ENCODE data around the gene GTSF1L.
A peak's percentile ranks its signal among the peaks of the same experiment; 100 is the strongest.

The GTSF1L gene

DNA sequence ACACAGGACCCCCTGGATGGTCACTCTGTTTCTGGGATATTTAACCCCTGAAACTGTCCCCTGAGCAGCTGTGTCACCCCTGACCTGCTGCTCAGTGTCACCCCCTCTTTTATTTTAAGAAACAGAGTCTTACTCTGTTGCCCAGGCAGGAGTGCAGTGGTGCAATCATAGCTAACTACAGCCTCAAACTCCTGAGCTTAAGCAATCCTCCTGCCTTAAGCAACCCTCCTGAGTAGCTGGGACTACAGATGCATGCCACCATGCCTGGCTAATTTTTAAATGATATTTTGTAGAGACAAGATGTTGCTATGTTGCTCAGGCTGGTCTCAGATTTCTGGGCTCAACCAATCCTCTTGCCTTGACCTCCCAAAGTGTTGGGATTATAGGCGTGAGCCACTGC, 21.5 kb upstream of the GTSF1L start:
- no peak for DNase-seq (ENCODE audit: low read depth, low spot score)
- no peak overlapping the region for H3K27ac ChIP-seq

DNA sequence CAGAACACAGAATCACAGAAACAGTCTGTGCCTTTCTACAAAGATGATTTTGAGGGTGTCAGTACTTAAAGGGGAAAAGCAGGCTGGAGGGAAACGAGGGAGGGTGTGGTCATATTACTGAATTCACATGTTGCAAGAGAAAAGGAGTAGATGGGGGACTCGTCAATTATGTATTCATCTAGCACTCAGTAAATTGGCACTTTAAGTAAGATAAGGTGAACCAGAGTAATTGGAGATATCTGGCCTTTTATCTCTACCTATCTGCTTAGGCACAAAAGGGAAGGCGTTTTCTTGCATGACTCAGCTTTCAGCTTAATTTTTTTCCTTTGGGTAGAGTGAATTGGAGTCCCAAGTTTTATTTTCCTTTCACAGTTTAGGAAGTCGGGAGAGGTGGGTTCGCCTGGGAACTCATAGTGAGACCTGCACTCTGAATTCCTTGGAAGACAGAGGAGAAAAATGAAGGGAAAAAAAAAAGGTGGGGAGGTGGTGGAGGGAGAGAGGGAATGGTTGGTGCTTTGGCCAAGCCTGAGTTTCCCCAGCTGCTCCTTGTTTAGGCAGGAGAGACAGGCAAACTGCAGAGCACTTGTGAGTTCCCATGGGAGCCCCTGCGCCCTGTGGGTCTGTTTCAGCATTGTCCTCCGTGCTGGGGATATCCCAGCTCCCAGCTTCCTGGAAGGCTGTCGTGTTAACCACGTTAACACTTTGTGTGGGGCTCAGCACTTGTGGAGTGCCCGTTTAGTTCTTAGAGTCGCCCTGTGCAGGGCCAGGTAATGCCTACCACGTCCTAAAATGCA, 19.7 kb upstream of the GTSF1L start:
- no peak for DNase-seq (ENCODE audit: low read depth, low spot score)
- H3K27ac ChIP-seq: no peak overlapping the region

DNA sequence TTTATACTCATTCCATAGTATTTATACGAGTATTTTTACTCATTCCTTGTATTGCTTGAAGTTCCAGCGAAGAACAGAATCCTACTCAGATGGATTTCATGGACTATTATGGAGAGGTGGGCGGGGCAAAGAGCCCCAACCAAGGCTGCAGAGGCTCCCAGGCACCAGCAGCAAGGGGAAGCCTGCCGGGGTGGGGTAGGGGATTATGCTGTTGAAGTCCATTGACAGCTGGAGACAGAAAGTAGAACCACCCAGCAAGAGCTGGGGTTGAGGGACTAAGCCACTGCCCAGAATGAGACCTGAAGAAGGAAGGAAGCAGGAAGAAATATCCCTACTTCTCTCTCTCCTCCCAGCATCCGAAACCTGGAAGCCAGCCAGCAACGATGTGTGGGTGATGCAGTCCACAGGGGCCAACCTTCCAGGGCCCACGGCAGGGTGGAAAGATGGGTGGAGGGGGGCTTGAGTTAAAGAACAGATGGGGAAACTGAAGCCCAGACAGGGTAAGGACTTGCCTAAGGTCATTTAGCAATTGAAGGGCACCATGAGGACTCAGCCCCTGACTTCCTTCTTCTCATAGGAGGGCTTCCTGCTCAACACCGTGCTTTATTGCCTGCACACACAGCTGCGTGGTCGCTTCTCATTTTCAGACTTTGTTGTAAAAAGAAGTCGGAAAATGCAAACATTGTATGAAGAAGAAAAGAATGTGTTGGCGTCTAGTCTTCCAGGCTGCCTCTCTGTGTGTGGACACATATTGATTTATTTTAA, 18.3 kb upstream of the GTSF1L start:
- no peak for DNase-seq (ENCODE audit: low read depth, low spot score)
- no peak overlapping the region for H3K27ac ChIP-seq

DNA sequence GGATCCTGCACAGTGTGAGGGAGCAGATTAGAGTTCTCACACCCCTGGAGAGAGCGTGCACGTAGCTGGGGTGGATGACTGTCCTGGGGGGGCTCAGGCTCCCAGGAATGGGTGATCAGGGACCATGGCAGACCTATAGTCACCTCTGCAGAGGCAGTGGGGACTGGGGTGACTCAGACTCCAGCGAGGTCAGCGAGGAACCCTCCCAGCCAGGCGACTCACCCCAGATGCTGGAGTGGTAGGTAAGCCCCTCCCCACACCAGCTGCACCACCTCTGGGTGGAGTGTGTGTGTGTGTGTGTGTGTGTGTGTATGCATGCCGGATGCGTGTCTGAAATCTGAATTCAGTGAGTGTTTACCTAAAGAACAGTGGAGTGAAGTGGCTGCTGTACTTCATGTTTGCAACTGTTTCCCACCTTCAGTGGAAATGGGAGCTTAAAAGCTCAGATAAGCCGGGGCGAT, 17.4 kb upstream of the GTSF1L start:
- H3K27ac ChIP-seq: no peak overlapping the region
- no peak for DNase-seq (ENCODE audit: low read depth, low spot score)

DNA sequence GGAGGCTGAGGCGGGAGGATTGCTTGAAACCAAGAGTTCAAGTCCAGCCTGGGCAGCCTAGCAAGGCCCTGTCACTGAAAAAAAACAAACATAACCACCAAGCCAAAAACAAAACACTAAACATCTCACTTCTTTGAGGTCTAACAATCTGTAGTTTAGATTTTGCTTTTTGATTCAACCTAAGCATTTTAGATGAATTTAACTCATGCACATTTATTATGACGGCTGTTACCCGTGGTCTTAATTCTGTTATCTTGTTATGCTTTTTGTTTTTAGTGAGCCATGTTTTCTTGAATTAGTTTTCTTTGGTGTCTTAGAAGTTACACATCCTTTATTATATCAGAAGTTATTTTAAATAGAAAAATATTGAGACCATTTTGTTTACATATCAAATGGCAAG, 13.8 kb upstream of the GTSF1L start:
- H3K27ac ChIP-seq: no peak overlapping the region
- DNase-seq (ENCODE audit: low read depth, low spot score): no peak

DNA sequence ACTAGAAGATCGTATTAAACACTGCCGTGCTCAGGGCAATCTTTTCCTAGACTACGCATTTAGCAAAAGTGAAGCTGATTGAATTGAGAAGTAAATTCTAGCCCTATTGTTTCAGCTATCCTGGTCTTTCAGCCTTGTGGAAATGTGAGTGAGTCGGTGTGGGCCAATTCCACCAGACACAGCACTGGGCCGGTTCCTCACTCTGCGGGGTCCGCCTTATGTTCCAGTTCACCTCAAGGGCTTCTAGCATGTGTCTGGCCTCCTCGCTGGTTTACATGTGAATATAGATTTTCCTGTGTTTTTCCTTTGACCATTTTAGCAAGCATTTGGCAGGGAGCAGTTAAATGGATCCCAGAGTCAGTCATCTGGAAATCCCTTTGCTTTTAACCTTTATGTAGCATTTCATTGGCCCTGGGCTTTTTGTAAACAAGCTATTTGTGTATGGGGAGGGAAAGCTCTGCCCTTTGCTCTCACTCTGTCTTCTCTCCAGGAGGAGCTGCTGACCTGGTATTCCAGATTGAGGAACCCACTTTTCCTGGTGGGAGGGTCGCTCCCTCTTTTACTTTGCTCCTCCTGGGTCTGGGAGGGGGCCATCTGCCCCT, 12.4 kb upstream of the GTSF1L start:
- no peak for DNase-seq (ENCODE audit: low read depth, low spot score)
- H3K27ac ChIP-seq: no peak overlapping the region

DNA sequence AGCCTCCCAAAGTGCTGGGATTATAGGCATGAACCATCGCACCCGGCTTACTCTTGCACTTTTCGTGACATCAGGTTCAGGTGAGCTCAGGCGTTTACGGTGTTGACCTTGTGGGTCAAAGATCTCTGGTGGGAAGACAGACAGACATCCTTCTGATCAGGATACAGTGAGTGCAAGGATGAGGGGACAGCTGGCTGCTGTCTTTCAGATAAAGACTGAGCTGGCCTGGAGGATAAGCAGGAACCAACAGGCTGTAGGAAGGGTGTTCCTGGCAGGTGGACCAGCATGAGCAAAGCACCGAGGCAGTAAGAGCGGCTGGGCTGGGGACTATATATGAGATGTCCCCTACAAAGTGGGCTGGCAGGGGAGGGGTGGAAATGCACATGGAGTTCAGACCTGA, 11.1 kb upstream of the GTSF1L start:
- H3K27ac ChIP-seq: no peak overlapping the region
- no peak for DNase-seq (ENCODE audit: low read depth, low spot score)

DNA sequence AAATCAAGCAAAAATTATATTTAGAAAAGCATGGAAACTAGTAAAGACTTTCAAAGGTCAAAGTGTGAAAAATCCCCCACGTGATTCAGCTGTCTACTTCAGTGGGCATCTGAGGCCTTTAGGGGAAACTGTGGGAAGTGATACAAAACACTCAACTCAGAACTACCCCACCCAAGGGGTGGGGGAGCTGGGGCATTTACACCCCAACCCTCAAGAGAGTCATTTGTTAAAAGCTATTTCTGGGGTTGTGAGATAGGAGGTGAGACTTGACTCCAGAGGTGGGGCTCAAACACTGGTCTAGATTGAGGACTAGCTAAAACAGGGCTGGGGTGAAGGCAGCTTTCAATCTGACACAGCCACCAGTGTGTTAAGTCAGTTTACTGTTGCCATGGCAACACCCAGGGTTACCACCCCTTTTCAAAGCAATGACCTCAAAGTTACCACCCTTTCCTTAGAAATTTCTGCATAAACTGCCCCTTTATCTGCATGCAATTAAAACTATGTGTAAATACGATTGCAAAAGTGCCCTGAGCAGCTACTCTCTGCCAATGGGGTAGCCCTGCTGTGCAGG, 9.9 kb upstream of the GTSF1L start:
- no peak for DNase-seq (ENCODE audit: low read depth, low spot score)
- no peak overlapping the region for H3K27ac ChIP-seq

DNA sequence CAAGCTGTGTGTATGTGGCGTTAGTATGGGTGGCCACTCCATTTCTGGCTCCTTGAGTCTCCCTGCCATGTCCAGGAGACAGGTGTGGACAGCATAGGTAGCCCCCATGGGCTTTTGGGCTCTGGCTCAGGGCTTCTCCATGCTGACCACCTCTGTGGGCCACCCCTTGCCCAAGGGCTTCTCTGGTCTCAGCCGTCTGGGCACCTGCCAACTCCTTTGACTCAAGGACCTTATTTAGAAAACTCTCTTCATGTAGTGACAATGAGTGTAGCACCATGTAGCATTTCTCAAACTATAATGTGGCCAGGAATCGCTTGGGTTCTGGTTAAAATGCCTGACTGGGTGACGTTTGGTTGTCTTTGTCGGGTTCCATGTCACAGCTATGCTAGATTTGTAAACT, 5.1 kb upstream of the GTSF1L start:
- DNase-seq (ENCODE audit: low read depth, low spot score): no peak
- no peak overlapping the region for H3K27ac ChIP-seq

DNA sequence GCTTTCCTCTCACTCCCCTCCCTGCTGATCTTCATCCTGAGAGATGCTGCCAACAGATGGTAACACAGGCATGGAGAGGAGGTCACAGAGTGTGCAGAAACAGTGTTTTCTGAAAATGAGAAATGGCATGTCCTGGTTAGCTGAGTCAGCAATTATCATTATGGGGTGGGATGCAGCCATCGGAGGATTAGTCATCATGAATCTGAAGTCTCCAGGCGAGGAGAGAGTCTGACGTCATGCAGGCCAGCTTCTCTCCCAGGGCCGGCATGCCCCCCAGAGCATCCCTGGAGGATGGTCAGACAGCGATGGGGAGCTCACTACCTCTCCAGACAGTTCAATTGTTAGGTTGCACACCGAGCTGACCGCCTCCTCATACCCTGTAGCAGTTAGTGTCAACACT, 4.7 kb upstream of the GTSF1L start:
- no peak overlapping the region for H3K27ac ChIP-seq
- no peak for DNase-seq (ENCODE audit: low read depth, low spot score)

DNA sequence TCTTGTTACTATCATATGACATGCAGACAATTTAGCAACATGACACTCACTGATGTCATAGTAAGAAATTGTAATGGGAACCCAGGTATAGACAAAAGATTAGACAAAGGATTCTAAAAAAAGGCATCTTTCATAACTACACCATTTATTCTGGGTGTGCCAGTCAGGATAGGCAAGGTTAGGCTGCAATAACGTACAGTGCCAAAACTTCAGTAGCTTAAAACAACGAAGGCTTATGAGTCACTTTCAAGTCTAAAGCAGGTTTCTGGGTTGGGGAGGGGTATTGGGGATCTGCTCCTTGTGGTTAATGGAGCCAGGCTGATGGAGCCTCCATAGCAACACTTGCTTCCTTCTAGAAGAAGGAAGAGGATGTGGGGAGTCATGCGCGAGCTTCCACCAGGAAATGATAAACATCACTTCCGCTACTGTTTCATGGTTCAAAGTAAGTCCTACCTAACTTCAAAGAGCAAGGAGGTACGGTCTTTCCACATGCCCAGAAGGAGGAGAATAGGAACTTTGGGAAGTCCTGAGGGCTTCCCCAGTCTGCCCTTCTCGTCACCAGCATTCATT, 2.0 kb upstream of the GTSF1L start:
- DNase-seq (ENCODE audit: low read depth, low spot score): no peak
- H3K27ac ChIP-seq: no peak overlapping the region

DNA sequence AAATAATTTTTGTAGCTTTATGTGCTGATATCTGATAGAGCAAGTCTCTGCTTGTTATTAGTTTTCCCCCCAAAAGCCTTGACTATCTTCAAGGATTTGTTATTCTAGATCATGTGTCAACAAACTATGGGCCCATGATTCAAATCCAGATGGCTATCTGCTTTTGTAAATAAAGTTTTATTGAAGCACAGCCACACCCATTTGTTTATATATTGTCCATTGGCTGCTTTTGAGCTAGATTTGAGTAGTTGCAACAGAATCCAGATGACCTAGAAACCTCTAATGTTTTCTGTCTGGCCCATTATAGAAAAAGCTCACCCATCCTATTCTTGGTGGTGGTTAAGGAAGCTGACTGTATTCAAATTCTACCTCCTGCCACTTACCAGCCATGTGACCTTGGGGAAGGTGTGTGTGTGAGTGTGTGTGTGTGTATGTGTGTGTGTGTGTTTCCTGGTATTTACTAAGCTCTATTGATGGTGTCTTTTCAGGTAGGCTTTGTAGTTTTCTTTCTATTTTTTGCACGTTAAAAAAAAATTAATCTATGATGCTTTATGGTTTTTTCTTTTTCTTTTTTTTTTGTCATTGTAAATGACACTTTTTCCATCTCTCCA, 1.3 kb upstream of the GTSF1L start:
- DNase-seq (ENCODE audit: low read depth, low spot score): peak; percentile 26
- no peak overlapping the region for H3K27ac ChIP-seq

DNA sequence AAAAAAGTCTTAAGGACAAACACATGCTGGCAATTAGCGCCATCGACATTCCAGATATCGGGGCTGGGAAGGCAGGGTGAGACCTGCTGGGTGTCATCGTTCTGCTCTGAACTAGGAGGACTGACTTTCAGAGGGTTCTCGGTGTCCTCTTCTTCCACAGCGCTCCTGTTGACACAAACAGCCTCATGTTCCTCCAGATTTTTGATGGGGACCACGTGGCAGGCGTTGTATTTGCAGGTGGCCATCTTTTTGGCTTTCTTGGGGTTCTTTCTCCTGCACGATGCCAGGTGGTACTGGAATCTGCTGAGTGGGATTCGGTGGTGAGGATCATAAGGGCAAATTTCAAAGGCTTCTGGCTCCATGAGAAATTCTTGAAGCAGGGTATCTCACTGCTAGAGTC, 469 bp downstream of the GTSF1L start:
- no peak for DNase-seq (ENCODE audit: low read depth, low spot score)
- H3K27ac ChIP-seq: no peak overlapping the region

DNA sequence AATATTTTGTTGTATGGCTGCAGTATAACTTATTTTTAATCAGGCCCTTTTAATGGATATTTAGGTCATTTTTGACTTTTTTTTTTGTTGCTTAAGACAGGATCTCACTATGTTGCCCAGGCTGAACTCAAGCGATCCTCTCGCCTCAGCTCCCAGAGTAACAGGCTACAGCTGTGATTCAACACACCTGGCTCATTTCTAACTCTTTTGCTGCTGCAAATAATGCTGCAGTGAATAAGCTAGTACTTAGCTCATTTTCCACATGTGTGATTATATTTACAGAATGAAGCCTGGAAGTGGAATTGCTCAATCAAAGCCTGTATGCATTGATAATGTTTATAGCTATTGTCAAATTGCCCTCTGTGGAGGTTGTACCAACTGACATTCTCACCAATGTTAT, 1.1 kb downstream of the GTSF1L start:
- DNase-seq (ENCODE audit: low read depth, low spot score): no peak
- H3K27ac ChIP-seq: no peak overlapping the region

DNA sequence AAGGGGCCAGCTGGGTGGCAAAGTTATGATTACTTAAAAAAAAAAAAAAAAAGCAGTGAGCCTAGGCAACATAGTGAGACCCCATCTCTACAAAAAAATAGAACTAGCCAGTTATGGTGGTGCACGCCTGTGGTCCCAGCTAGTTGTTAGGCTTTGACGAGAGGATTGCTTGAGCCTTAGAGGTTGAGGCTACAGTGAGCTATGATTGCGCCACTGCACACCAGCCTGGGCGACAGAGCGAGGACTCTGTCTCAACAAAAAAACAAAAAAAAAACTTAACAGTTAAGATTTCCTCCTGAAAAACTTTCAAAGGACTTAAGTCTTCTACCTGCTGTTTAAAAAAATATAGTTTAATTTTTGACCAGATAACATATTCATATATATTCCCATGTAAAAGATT, 2.4 kb downstream of the GTSF1L start:
- no peak overlapping the region for H3K27ac ChIP-seq
- no peak for DNase-seq (ENCODE audit: low read depth, low spot score)

DNA sequence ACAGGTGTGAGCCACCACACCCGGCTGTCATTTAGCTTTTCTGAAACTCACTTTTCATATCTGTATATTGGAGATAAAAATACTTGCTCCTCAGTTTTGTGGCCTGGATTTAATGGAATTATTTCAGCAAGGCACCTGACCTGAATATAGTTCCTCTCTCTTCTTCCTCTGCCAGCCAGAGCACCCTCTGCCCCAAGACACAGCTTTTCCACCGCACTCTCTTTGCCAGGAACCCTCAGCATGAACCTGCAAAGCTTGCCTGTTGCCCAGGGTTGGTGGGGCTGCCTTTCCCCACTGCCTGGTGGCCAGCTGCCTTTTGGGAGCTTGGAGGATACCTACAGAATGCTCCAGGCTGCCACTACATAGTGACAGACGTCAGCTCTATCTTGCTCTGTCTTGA, 3.1 kb downstream of the GTSF1L start:
- H3K27ac ChIP-seq: no peak overlapping the region
- no peak for DNase-seq (ENCODE audit: low read depth, low spot score)

DNA sequence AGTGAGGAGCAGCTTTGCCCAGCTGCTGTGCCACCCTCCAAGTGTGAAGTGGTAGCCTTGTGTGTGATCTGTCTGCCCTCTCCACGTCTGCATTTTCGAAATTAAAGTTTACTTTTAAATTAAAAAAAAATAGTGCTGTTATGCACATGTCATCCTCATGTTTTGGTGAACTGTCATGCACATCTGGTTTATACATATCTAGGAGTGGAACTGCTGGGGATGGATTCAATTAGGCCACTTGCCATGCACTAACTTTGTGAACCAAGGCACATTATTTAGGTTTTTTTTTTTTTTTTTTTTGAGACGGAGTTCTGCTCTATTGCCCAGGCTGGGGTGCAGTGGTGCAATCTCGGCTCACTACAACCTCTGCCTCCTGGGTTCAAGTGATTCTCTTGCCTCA, 3.6 kb downstream of the GTSF1L start:
- H3K27ac ChIP-seq: no peak overlapping the region
- DNase-seq (ENCODE audit: low read depth, low spot score): no peak

DNA sequence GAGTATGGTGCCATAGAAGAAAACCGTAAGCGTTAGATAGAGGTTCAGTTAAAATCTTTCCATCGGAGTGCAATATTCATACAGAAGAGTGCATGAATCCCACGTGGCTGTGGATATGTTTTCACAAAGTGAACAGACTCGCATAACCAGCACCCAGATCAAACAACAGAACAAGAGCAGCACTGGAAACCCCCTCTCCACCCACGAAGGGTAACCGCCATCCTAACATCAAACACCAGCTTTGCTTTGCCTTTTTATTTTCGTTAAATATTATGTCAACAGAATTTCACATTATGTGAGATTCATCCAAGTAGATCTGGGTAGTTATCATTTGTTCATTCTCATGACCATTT, 4.7 kb downstream of the GTSF1L start:
- no peak for DNase-seq (ENCODE audit: low read depth, low spot score)
- H3K27ac ChIP-seq: no peak overlapping the region

DNA sequence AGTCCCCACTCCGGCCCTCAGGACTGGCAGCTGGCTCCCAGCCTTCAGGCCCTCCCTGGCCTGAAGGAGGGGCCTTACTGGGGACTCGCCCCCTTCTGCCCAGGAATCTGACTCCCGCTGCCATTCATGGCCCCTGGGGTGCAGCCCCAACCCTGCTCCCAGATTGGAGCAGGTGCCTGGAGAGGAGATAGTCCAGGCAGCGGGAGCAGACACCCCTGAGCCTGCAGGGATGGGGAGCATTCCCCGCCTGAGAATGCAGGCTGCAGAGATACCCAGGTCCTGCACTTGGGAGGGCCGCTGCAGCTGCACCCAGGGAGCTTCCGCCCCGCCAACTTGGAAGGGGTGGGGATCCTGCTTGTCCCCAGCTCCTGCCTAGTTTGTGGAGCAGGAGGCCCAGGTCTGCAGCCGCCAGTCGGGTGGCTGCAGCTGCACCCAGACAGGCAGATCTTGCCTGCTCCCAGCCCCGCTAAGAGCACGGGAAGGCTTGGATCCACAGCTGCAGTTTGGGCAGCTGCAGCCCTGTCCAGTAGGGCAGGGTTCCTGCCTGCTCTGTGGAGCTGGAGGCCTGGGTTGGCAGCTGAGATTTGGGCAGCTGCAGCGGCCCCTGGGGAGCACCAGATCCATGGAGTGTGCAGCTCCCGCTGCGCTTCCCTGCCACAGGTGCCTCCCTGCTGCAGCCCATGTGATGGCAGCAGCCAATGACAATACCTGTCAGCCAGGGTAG, 5.2 kb downstream of the GTSF1L start:
- no peak for DNase-seq (ENCODE audit: low read depth, low spot score)
- H3K27ac ChIP-seq: no peak overlapping the region

DNA sequence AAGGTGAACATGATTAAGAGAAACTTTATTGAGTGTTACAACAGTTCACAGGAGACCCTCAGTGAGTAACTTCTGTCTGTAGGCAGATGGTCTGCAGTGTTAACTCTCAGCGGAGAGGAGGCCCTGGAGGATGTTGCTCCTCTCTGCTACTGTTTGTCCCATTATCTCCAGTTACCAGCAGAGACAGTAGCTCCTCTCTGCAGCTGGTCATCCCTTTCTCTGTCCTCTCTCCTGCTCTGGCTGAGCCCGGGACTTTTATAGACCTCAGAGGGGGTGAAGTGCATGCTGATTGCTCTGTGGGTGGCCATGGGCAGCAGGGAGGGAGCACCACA, 5.7 kb downstream of the GTSF1L start:
- no peak for DNase-seq (ENCODE audit: low read depth, low spot score)
- no peak overlapping the region for H3K27ac ChIP-seq

Data from epithelial cell of prostate (primary cell).